ENCODE measurements around the gene POTEM. TPM values are rescaled to one million over a fixed set of nuclear protein-coding genes. Genes with fewer than 3 reads are reported as not detected.
A peak's percentile ranks its signal among the peaks of the same experiment; 100 is the strongest.
"Not testable (repeated sequence)": the region's sequence is repeated elsewhere in the genome, so short reads cannot be mapped to it uniquely, and the experiment has no call there.

POTEM gene
- total RNA-seq: not detected
- polyA plus RNA-seq (ENCODE audit: insufficient read length in 2 of 2): not detected
- long read RNA-seq, donor 1: 0 reads
- long read RNA-seq, donor 2, partial matches to known transcripts: 7 of 7 reads
- long read RNA-seq, donor 2, other reads (novel, unspliced or antisense): 0 of 7 reads
- long read RNA-seq, donor 3: 0 reads
- long read RNA-seq, donor 4: 0 reads

DNA sequence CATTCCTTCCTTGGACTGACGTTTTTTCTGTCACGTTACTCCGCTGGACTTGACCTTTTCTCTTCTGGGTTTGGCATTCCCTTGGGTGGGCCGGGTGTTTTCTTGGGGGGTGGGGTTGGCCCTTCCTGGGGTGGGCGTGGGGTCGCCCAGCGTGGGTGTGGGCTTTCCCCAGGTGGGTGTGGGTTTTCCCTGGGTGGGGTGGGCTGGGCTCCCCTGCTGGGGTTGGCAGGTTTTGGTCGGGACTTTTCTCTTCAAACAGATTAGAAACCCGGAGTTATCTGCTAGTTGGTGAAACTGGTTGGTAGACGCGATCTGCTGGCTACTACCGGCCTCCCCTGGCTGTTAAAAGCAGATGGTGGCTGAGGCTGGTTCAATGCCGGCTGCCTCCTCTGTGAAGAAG lies at the start of gene POTEM:
POTEM (plus strand) TSS at position 301 of the 400 bp plus-strand sequence; CDS start at position 353, 52 bp downstream.
- DNase-seq (ENCODE audit: low read depth in 4 of 6, low spot score in 6 of 6); H3K4me1 ChIP-seq (ENCODE audit: control insufficient read depth, insufficient read depth, low read length); H3K4me3 ChIP-seq (ENCODE audit: low read depth, low read length); H3K27me3 ChIP-seq (ENCODE audit: control insufficient read depth, insufficient read depth, low read length); H3K27ac ChIP-seq (ENCODE audit: low read depth, low read length); H3K9me3 ChIP-seq (ENCODE audit: control insufficient read depth, insufficient read depth, low read length); H3K36me3 ChIP-seq (ENCODE audit: control insufficient read depth, insufficient read depth, low read length): not testable (repeated sequence)
- WGBS (ENCODE audit: insufficient coverage): no CpG with 5 or more reads among the region's 13 CpGs

DNA sequence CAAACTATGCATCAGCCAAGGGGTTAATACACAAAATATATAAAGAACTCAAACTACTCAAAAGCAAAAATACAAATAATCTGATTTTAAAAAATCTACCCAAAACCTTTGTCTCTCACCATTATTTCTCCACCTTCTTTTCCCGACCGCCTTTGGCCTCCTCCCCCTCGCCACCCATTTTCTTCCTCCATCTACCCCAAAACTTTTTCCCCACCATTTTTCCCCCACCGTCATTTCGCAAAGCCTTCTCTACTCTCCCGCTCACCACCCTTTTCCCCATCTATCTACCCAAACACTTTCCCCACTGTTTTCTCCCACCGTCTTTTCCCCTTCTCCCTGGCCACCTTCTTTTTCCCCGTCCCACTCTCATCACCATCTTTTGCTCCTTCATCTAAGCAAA lies 48.9 kb upstream of the POTEM start:
- not testable (repeated sequence) for H3K9me3 ChIP-seq (ENCODE audit: control insufficient read depth, insufficient read depth, low read length); H3K4me3 ChIP-seq (ENCODE audit: low read depth, low read length); DNase-seq (ENCODE audit: low read depth in 4 of 6, low spot score in 6 of 6); H3K4me1 ChIP-seq (ENCODE audit: control insufficient read depth, insufficient read depth, low read length); H3K36me3 ChIP-seq (ENCODE audit: control insufficient read depth, insufficient read depth, low read length); H3K27me3 ChIP-seq (ENCODE audit: control insufficient read depth, insufficient read depth, low read length); H3K27ac ChIP-seq (ENCODE audit: low read depth, low read length)
- WGBS (ENCODE audit: insufficient coverage): no CpG with 5 or more reads among the region's 8 CpGs

DNA sequence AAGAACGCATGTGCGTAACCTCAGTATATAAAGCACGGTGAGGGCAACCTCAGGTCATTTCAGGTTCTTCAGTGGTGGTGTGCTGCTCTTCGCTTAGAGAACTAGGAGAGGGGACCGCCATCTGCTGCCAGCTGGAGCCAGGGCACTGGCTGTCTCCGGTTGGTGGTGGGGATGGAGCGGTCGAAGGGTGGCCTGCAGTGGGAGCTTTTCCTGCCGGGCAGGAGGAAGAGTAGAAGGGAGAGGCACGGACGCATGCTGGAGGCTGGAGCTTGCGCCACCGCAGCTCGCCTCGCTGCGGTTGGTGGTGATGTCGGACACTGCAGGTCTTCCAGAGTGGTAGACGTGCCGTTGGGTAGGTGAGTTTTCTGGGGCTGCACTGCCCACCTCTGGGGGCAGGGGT lies 47.2 kb upstream of the POTEM start:
- H3K36me3 ChIP-seq (ENCODE audit: control insufficient read depth, insufficient read depth, low read length); H3K9me3 ChIP-seq (ENCODE audit: control insufficient read depth, insufficient read depth, low read length): not testable (repeated sequence)
- no CpG with 5 or more reads among the region's 19 CpGs for WGBS (ENCODE audit: insufficient coverage)

DNA sequence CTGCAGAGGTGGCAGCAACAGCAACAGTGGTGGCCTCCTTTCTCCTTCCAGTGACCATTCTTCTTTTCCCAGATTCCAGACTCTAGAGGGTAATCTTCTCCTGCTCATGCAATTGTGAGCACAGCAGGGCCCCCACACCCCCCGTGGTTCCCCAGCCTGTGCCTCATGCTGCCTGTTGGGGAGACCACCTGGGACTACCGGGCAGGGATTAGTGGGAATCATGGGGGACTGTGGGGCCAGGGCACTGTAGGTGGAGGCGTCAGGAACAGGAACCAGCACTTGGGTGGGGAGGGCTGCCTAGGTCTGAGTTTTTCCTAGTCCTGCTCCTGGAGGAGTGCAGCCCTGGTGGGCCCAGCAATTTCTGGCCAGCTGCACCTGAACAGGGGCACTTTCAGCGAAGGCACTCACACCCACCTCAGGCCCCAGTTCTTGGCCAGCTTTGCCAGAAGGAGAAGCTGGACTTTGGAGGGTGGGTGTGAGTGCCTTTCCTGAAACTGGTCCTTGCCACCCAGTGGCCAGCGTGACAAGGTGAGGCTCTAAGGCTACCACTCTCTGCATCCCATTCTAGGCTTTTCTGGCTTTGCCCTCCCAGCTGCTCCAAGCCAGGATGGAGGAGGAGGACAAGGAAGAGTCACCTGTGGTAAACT lies 46.1 kb upstream of the POTEM start:
- H3K4me3 ChIP-seq (ENCODE audit: low read depth, low read length); H3K36me3 ChIP-seq (ENCODE audit: control insufficient read depth, insufficient read depth, low read length); H3K9me3 ChIP-seq (ENCODE audit: control insufficient read depth, insufficient read depth, low read length); H3K27me3 ChIP-seq (ENCODE audit: control insufficient read depth, insufficient read depth, low read length); DNase-seq (ENCODE audit: low read depth in 4 of 6, low spot score in 6 of 6); H3K4me1 ChIP-seq (ENCODE audit: control insufficient read depth, insufficient read depth, low read length); H3K27ac ChIP-seq (ENCODE audit: low read depth, low read length): not testable (repeated sequence)
- no CpG with 5 or more reads among the region's 5 CpGs for WGBS (ENCODE audit: insufficient coverage)

More for the DNA sequence above, 47.2 kb upstream of the POTEM start:
- not testable (repeated sequence) for H3K4me3 ChIP-seq (ENCODE audit: low read depth, low read length); H3K4me1 ChIP-seq (ENCODE audit: control insufficient read depth, insufficient read depth, low read length); H3K27me3 ChIP-seq (ENCODE audit: control insufficient read depth, insufficient read depth, low read length); DNase-seq (ENCODE audit: low read depth in 4 of 6, low spot score in 6 of 6); H3K27ac ChIP-seq (ENCODE audit: low read depth, low read length)

DNA sequence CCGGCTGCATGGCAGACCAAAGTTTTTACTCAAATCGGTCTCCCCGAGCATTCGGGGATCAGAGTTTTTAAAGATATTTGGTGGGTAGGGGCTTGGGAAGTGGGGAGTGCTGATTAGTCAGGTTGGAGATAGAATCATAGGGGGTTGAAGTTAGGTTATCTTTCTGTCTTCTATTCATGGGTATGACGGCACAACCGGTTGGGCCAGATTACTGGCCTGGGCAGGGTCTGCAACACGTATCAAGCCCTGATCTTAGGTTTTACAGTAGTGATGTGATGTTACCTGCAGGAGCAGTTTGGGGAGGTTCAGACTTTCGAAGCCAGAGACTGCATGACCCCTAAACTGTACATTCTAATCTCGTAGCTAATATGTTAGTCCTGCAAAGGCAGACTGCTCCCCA lies 30.4 kb upstream of the POTEM start:
- not testable (repeated sequence) for H3K4me1 ChIP-seq (ENCODE audit: control insufficient read depth, insufficient read depth, low read length); H3K9me3 ChIP-seq (ENCODE audit: control insufficient read depth, insufficient read depth, low read length); H3K4me3 ChIP-seq (ENCODE audit: low read depth, low read length); H3K27me3 ChIP-seq (ENCODE audit: control insufficient read depth, insufficient read depth, low read length); H3K27ac ChIP-seq (ENCODE audit: low read depth, low read length); DNase-seq (ENCODE audit: low read depth in 4 of 6, low spot score in 6 of 6); H3K36me3 ChIP-seq (ENCODE audit: control insufficient read depth, insufficient read depth, low read length)
- no CpG with 5 or more reads among the region's 9 CpGs for WGBS (ENCODE audit: insufficient coverage)

DNA sequence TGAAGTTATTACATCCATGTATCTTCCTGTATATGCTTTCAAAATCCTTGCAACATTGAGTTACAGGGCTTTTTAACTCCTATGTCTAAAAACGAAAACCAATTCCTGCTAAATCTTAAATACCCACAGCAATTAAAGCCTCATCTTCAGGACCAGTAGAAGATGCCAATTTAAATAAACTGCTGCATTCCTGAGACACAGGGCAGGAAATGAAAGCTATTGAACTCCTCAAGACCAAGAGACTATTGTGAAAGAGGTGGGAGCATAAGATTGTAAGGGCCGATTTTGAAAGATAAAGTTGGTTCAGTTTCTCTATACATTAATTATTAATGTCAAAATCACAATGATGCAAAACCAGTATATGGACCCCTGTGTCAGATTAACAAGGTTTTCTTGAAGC lies 28.5 kb upstream of the POTEM start:
- not testable (repeated sequence) for H3K36me3 ChIP-seq (ENCODE audit: control insufficient read depth, insufficient read depth, low read length); H3K27ac ChIP-seq (ENCODE audit: low read depth, low read length); H3K4me1 ChIP-seq (ENCODE audit: control insufficient read depth, insufficient read depth, low read length); H3K27me3 ChIP-seq (ENCODE audit: control insufficient read depth, insufficient read depth, low read length); H3K4me3 ChIP-seq (ENCODE audit: low read depth, low read length); DNase-seq (ENCODE audit: low read depth in 4 of 6, low spot score in 6 of 6); H3K9me3 ChIP-seq (ENCODE audit: control insufficient read depth, insufficient read depth, low read length)
- WGBS (ENCODE audit: insufficient coverage): no CpG with 5 or more reads among the region's 2 CpGs

DNA sequence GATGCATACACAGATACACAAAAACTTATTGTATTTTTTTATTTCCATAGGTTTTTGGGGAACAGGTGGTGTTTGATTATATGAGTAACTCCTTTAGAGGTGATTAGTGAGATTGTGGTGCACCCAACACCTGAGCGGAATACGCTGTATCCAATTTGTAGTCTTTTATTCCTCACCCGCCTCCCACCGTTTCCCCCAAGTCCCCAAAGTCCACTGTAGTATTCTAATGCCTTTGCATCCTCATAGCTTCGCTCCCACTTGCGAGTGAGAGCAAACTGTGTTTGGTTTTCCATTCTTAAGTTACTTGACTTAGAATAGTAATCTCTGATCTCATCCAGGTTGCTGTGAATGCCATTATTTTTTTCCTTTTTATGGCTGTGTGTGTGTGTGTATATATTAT lies 17.3 kb upstream of the POTEM start:
- no CpG with 5 or more reads among the region's 6 CpGs for WGBS (ENCODE audit: insufficient coverage)
- H3K4me1 ChIP-seq (ENCODE audit: control insufficient read depth, insufficient read depth, low read length); H3K9me3 ChIP-seq (ENCODE audit: control insufficient read depth, insufficient read depth, low read length); H3K4me3 ChIP-seq (ENCODE audit: low read depth, low read length); H3K27me3 ChIP-seq (ENCODE audit: control insufficient read depth, insufficient read depth, low read length); DNase-seq (ENCODE audit: low read depth in 4 of 6, low spot score in 6 of 6); H3K27ac ChIP-seq (ENCODE audit: low read depth, low read length); H3K36me3 ChIP-seq (ENCODE audit: control insufficient read depth, insufficient read depth, low read length): not testable (repeated sequence)

DNA sequence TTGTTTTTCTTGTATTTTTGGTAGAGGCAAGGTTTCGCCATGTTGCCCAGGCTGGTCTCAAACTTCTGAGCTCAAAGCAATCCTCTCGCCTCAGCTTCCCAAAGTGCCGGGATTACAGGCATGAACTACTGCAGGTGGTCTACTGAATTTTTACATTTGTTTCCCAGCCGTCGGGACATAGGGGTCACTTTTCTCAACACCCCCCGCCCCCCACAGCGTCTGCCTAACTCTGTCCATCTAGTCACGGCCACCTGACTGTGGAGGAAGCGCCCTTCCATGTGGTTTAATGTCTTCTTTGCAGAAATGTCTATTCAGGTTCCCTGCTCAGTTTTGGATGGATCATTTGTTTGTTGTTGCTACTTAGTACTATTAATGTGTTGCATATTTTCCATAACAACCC lies 14.1 kb upstream of the POTEM start:
- H3K4me3 ChIP-seq (ENCODE audit: low read depth, low read length); H3K9me3 ChIP-seq (ENCODE audit: control insufficient read depth, insufficient read depth, low read length); H3K4me1 ChIP-seq (ENCODE audit: control insufficient read depth, insufficient read depth, low read length); H3K27ac ChIP-seq (ENCODE audit: low read depth, low read length); H3K27me3 ChIP-seq (ENCODE audit: control insufficient read depth, insufficient read depth, low read length); H3K36me3 ChIP-seq (ENCODE audit: control insufficient read depth, insufficient read depth, low read length): not testable (repeated sequence)
- peak in 1 of 6 donors; percentile 0 for DNase-seq (ENCODE audit: low read depth in 4 of 6, low spot score in 6 of 6)
- WGBS (ENCODE audit: insufficient coverage): no CpG with 5 or more reads among the region's 9 CpGs

DNA sequence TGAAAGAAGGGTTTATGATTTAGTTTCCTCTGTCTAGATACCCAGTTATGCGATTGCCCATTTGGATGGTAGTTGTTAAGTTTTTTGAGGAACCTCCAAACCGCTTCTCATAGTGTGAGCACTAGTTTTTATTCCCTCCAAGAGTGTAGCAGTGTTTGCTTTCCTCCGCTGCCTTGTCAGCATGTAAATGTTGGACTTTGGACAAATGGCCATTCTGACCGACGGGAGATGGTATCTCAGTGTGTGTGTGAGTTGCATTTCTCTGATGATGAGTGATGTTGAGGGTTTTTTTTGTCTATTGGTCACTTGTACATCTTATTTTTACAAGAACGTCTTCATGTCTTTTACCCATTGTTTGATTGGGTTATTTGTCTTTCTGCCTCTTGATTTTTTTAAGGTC lies 11.4 kb upstream of the POTEM start:
- H3K4me3 ChIP-seq (ENCODE audit: low read depth, low read length); DNase-seq (ENCODE audit: low read depth in 4 of 6, low spot score in 6 of 6); H3K9me3 ChIP-seq (ENCODE audit: control insufficient read depth, insufficient read depth, low read length); H3K36me3 ChIP-seq (ENCODE audit: control insufficient read depth, insufficient read depth, low read length); H3K27ac ChIP-seq (ENCODE audit: low read depth, low read length); H3K4me1 ChIP-seq (ENCODE audit: control insufficient read depth, insufficient read depth, low read length); H3K27me3 ChIP-seq (ENCODE audit: control insufficient read depth, insufficient read depth, low read length): not testable (repeated sequence)
- WGBS (ENCODE audit: insufficient coverage): no CpG with 5 or more reads among the region's 6 CpGs

DNA sequence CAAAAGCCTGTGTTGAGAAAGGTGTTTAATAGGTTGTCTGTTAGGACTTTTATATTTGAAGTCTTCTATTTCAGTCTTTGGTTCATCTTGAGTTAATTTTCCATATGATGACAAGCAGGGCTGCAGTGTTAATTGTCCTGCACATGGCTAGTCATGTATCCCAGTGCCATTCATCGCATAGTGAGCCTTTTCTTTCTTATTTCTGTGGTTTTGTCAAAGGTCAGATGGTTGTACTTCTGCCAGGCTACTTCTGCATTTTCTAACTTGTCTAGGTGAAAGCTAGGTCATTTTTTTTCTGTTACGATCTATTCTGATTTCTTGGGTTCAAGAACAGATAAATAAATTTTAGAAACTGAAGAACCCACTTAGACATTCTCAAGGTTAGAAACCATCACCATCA lies 5.7 kb upstream of the POTEM start:
- not testable (repeated sequence) for H3K27ac ChIP-seq (ENCODE audit: low read depth, low read length); DNase-seq (ENCODE audit: low read depth in 4 of 6, low spot score in 6 of 6); H3K4me1 ChIP-seq (ENCODE audit: control insufficient read depth, insufficient read depth, low read length); H3K27me3 ChIP-seq (ENCODE audit: control insufficient read depth, insufficient read depth, low read length); H3K4me3 ChIP-seq (ENCODE audit: low read depth, low read length); H3K9me3 ChIP-seq (ENCODE audit: control insufficient read depth, insufficient read depth, low read length); H3K36me3 ChIP-seq (ENCODE audit: control insufficient read depth, insufficient read depth, low read length)
- no CpG with 5 or more reads among the region's 2 CpGs for WGBS (ENCODE audit: insufficient coverage)

Data from spinal cord (tissue), 10 donors.